Naive thymus-derived CD4-positive, alpha-beta T cell (primary cell): ENCODE results near the gene MOB1B. TPM values are rescaled to one million over a fixed set of nuclear protein-coding genes. Genes with fewer than 3 reads are reported as not detected.

Source experiments
- ATAC-seq: fragments of 150-1000 bp; cut with Tn5 transposase; 2 replicates; pipeline ENCODE4 v1.10.0; 2021; ENCODE audit warnings: mild to moderate bottlenecking, moderate library complexity
- CTCF ChIA-PET: fragments of 350-600 bp; sonication (Branson Sonifier 250); formaldehyde crosslinking; loops from one replicate; lab custom pipeline; 2021; ENCODE audit warnings: antibody characterized with exemption; lab: Charles Lee
- POLR2A ChIA-PET: fragments of 350-600 bp; sonication (Branson Sonifier 250); formaldehyde crosslinking; loops from one replicate; lab custom pipeline; 2021; ENCODE audit warnings: antibody characterized with exemption, inconsistent platforms; lab: Charles Lee
- DNase-seq, 9 donors: peaks; one replicate each; pipeline versions ENCODE4 v3.0.0 to v3.0.0-alpha.2; 2020 to 2022; ENCODE audit warnings: mixed read lengths in 1 of 9
- H3K27ac ChIP-seq: one replicate; pipeline ENCODE4 v1.7.0; 2013; ENCODE audit warnings: mild to moderate bottlenecking, low read depth, low read length, moderate library complexity
- H3K27me3 ChIP-seq, 2 donors: one replicate each; pipeline ENCODE4 v1.7.0; 2013; ENCODE audit warnings: low read length in 2 of 2, mild to moderate bottlenecking in 2 of 2, moderate library complexity in 2 of 2; ENCODE audit not compliant: control insufficient read depth in 2 of 2, insufficient read depth in 2 of 2
- H3K36me3 ChIP-seq, 3 experiments: 1 replicate in 2 of 3; 2 replicates in 1 of 3; pipeline ENCODE4 v1.7.0; 2013; ENCODE audit warnings: low read length in 3 of 3, mild to moderate bottlenecking in 3 of 3, moderate library complexity in 1 of 3; ENCODE audit not compliant: insufficient read depth in 3 of 3, control insufficient read depth in 2 of 3
- H3K4me1 ChIP-seq, 2 donors: one replicate each; pipeline ENCODE4 v1.7.0; 2013; ENCODE audit warnings: low read length in 2 of 2, mild to moderate bottlenecking in 2 of 2, moderate library complexity in 1 of 2; ENCODE audit not compliant: control insufficient read depth in 2 of 2, insufficient read depth in 2 of 2
- H3K4me3 ChIP-seq: 2 replicates; pipeline ENCODE4 v1.7.0; 2013; ENCODE audit warnings: mild to moderate bottlenecking, low read length
- H3K9me3 ChIP-seq, 3 experiments: 1 replicate in 2 of 3; 2 replicates in 1 of 3; pipeline ENCODE4 v1.7.0; 2013; ENCODE audit warnings: low read length in 3 of 3; ENCODE audit not compliant: control insufficient read depth in 2 of 3
- H3K27ac Mint-ChIP-seq, 9 donors: one replicate each; pipeline ENCODE4 v1.8.0; 2020 to 2022; ENCODE audit warnings: mixed read lengths in 9 of 9, mild to moderate bottlenecking in 8 of 9, moderate library complexity in 5 of 9, inconsistent platforms in 2 of 9
- H3K27me3 Mint-ChIP-seq, 5 donors: one replicate each; pipeline ENCODE4 v1.8.0; 2021 to 2022; ENCODE audit warnings: mixed read lengths in 5 of 5, mild to moderate bottlenecking in 1 of 5
- H3K36me3 Mint-ChIP-seq, 5 donors: one replicate each; pipeline ENCODE4 v1.8.0; 2020 to 2022; ENCODE audit warnings: mixed read lengths in 5 of 5, mild to moderate bottlenecking in 3 of 5, inconsistent platforms in 1 of 5
- H3K4me1 Mint-ChIP-seq, 7 donors: one replicate each; pipeline ENCODE4 v1.8.0; 2020 to 2022; ENCODE audit warnings: mixed read lengths in 7 of 7, mild to moderate bottlenecking in 3 of 7, inconsistent platforms in 1 of 7
- H3K4me3 Mint-ChIP-seq, 10 donors: one replicate each; pipeline ENCODE4 v1.8.0; 2020 to 2022; ENCODE audit warnings: mild to moderate bottlenecking in 10 of 10, mixed read lengths in 10 of 10, moderate library complexity in 6 of 10, inconsistent platforms in 2 of 10
- H3K9me3 Mint-ChIP-seq, 11 donors: one replicate each; pipeline ENCODE4 v1.8.0; 2020 to 2022; ENCODE audit warnings: mixed read lengths in 11 of 11, mild to moderate bottlenecking in 4 of 11, inconsistent platforms in 1 of 11, moderate library complexity in 1 of 11
- intact Hi-C, 2 donors: fragments of 100-400 bp; cut with micrococcal nuclease; formaldehyde crosslinking; loops; one replicate each; pipeline ENCODE4 v1.15.1; 2023
- polyA plus RNA-seq, 2 donors: library from polyadenylated mRNA; unstranded; fragments of 300-500 nt; fragmentation: Illumina TruSeq; gene quantifications; one replicate each; pipeline ENCODE4 v1.2.3, GENCODE V29; 2021
- total RNA-seq, 6 experiments: library from RNA in 5 of 6; stranded (reverse) in 5 of 6; gene quantifications; 1 replicate in 5 of 6; 2 replicates in 1 of 6; pipeline ENCODE4 v1.2.3 and lab custom pipeline; 2021 to 2026

Gene MOB1B
- total RNA-seq (10 to 100 TPM; 12.0 to 20.3 (median 13.5) TPM), polyA plus RNA-seq (1 to 10 TPM; 2.0 to 2.1 TPM), total RNA-seq (lab: John Stamatoyannopoulos, UW) (16.8 reads per million, percentile 46 among the genes with 10 or more reads in this experiment)

DNA sequence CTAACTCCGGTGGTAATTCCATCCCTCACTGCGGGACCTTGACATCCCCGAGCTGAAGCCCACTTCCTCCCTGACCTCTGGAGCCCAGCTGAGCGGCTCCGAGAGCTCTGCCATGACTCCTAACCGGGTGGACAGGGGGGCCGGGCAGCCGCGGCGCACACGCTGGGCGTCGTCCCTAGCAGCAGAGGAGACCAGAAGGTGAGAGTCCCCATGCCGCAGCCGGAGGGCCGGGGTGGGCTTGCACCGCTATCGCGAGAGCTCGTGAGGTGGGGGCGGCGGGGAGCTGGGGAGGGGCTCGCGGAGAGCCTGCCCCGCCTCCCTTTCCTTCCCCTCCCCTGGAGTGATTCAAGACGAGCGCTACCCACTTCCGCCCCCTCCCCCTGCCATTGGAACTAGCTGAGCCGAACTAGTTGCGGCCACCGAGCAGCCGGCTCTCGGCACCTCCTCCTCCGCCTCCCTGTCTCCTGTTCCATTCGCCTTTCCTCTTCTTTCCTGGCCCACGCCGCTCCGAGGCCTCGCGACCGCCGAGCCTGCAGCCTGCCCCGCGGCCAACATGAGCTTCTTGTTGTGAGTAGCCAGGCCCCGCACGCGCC, at the start of gene MOB1B:
Gene MOB1B, plus strand, starts transcription at position 386 of the 593 bp plus-strand sequence. Its CDS starts 168 bp downstream, at position 554.
- ChIA-PET CTCF (interaction anchor here (0.8 to 1.8 kb wide), 7 partner anchors 10 to 213 kb away, joined by 3 to 13 read pairs (median 3); partner anchors contain the start of gene DCK), POLR2A (interaction anchor here (0.7 to 1.5 kb wide), 10 partner anchors 9 to 215 kb away, joined by 3 to 14 read pairs (median 4); partner anchors contain the start of genes DCK, GRSF1 and UTP3)
- Histone ChIP-seq H3K27ac (peak within 1 kb of the TSS; percentile 78), H3K4me1 (peaks cover 6 to 14% of the 10 kb centered on the region in 2 donors), H3K36me3 (peaks cover 0 to 10% (median 0%) of the 10 kb centered on the region in 3 experiments), H3K27me3 (no peaks in the 10 kb centered on the region), H3K4me3 (peak within 1 kb of the TSS; percentile 87), H3K9me3 (no peaks in the 10 kb centered on the region)
- Mint-ChIP-seq H3K9me3 (no peaks in the 10 kb centered on the region), H3K27me3 (peaks cover 0 to 2% (median 0%) of the 10 kb centered on the region in 5 donors), H3K27ac (peak within 1 kb of the TSS; percentile 86 to 96 (median 89)), H3K36me3 (peaks cover 0 to 15% (median 9%) of the 10 kb centered on the region in 5 donors), H3K4me3 (peak within 1 kb of the TSS; percentile 94 to 100 (median 98)), H3K4me1 (peaks cover 23 to 46% (median 40%) of the 10 kb centered on the region in 7 donors)
- intact Hi-C loops: loop anchor here (1.0 to 10.0 kb wide), 13 partner anchors 24 to 283 kb away; partner anchors contain the start of genes DCK (in 2 of the 2), GRSF1 (in 2 of the 2) and UTP3 (in 2 of the 2)
- ATAC-seq (peak; percentile 98), DNase-seq (peak; percentile 59 to 89 (median 84))

- DNase-seq (no peak), ATAC-seq (no peak)
- ChIA-PET POLR2A (no interaction called here), CTCF (no interaction called here)
- Histone ChIP-seq H3K27ac (no peak overlapping the region), H3K36me3 (no peaks in the 10 kb centered on the region), H3K9me3 (no peaks in the 10 kb centered on the region), H3K4me3 (no peak overlapping the region), H3K27me3 (no peaks in the 10 kb centered on the region), H3K4me1 (no peaks in the 10 kb centered on the region)
- Mint-ChIP-seq H3K4me1 (peaks cover 0 to 5% (median 0%) of the 10 kb centered on the region in 7 donors), H3K27ac (no peak overlapping the region), H3K4me3 (no peak overlapping the region), H3K9me3 (no peaks in the 10 kb centered on the region), H3K36me3 (peaks cover 0 to 5% (median 0%) of the 10 kb centered on the region in 5 donors), H3K27me3 (no peaks in the 10 kb centered on the region)
- intact Hi-C loops: no loop called here
These were observed 46.7 kb upstream of the MOB1B start for GRCh38 chr4:70855464-70855863.

DNA sequence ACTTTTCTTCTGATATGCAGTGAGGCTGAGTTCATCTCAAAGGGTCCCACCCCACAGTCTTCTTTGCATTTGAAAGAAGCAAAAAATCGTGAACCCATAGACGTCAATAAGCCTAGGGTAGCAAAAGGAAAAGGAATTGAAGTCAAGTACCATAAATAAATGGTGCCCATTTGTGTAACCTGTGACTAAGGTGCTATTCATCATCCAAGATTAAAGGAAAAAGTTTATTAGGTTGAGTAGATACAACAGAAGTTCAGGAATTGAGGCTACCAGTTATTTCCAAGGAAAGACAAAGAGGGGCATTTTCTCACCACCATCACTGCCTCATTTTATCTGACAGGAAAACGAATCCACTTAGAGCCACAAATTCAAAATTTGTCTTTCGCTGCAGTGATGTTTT, 43.7 kb upstream of the MOB1B start:
- intact Hi-C loops: no loop called here
- Histone ChIP-seq H3K36me3 (no peaks in the 10 kb centered on the region), H3K9me3 (no peaks in the 10 kb centered on the region), H3K4me1 (no peaks in the 10 kb centered on the region), H3K27ac (no peak overlapping the region), H3K27me3 (no peaks in the 10 kb centered on the region), H3K4me3 (no peak overlapping the region)
- Mint-ChIP-seq H3K36me3 (peaks cover 0 to 5% (median 0%) of the 10 kb centered on the region in 5 donors), H3K4me1 (peaks cover 0 to 12% (median 3%) of the 10 kb centered on the region in 7 donors), H3K27ac (no peak overlapping the region), H3K9me3 (no peaks in the 10 kb centered on the region), H3K4me3 (no peak overlapping the region), H3K27me3 (no peaks in the 10 kb centered on the region)
- no peak for DNase-seq
- ATAC-seq: no peak
- ChIA-PET CTCF (no interaction called here), POLR2A (no interaction called here)

- DNase-seq: no peak
- ATAC-seq: no peak
- no peak overlapping the region for H3K4me3 ChIP-seq
- intact Hi-C loops: no loop called here
- no peaks in the 10 kb centered on the region for H3K27me3 ChIP-seq
- Mint-ChIP-seq H3K4me3 (no peak overlapping the region), H3K9me3 (no peaks in the 10 kb centered on the region), H3K27ac (no peak overlapping the region), H3K4me1 (peaks cover 0 to 16% (median 3%) of the 10 kb centered on the region in 7 donors), H3K27me3 (no peaks in the 10 kb centered on the region), H3K36me3 (peaks cover 0 to 5% (median 0%) of the 10 kb centered on the region in 5 donors)
- POLR2A ChIA-PET: no interaction called here
- H3K4me1 ChIP-seq: no peaks in the 10 kb centered on the region
- H3K27ac ChIP-seq: no peak overlapping the region
- H3K9me3 ChIP-seq: no peaks in the 10 kb centered on the region
- CTCF ChIA-PET: no interaction called here
- H3K36me3 ChIP-seq: no peaks in the 10 kb centered on the region
These were observed 43.1 kb upstream of the MOB1B start for GRCh38 chr4:70859066-70859465.

GRCh38 chr4:70863099-70863790, 38.9 kb upstream of the MOB1B start:
- ChIA-PET POLR2A (no interaction called here), CTCF (no interaction called here)
- ATAC-seq (no peak), DNase-seq (no peak)
- H3K27me3 ChIP-seq: no peaks in the 10 kb centered on the region
- Mint-ChIP-seq H3K27ac (peak overlapping the region in 1 of 9 donors; percentile 79), H3K4me3 (peak overlapping the region in 1 of 10 donors; percentile 69), H3K9me3 (no peaks in the 10 kb centered on the region), H3K4me1 (peaks cover 0 to 11% (median 3%) of the 10 kb centered on the region in 7 donors), H3K36me3 (no peaks in the 10 kb centered on the region), H3K27me3 (no peaks in the 10 kb centered on the region)
- intact Hi-C loops: no loop called here
- no peak overlapping the region for H3K4me3 ChIP-seq
- H3K27ac ChIP-seq: no peak overlapping the region
- no peaks in the 10 kb centered on the region for H3K36me3 ChIP-seq
- H3K9me3 ChIP-seq: no peaks in the 10 kb centered on the region
- no peaks in the 10 kb centered on the region for H3K4me1 ChIP-seq

DNA sequence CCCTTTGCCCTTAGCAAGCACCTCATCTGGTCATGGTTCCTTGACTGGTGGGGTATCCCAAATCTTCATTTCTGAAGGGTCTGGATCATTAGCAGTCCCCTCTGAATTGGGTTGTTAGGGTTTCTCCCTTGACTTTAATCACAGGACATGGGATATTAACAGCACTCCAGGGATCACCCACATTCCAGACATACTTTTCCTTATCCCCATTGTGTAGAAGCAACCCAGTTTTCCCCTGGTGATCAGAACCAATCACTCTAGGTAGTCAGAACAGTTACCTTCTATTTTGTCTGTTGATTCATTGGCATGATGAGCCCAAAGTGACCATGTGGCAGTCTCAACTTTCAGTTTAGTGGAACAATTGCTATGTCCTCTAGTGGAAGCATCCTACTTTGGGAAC, 33.4 kb upstream of the MOB1B start:
- Histone ChIP-seq H3K36me3 (no peaks in the 10 kb centered on the region), H3K27me3 (no peaks in the 10 kb centered on the region), H3K27ac (no peak overlapping the region), H3K4me3 (no peak overlapping the region), H3K4me1 (no peaks in the 10 kb centered on the region), H3K9me3 (no peaks in the 10 kb centered on the region)
- POLR2A ChIA-PET: no interaction called here
- Mint-ChIP-seq H3K27me3 (peaks cover 0 to 15% (median 0%) of the 10 kb centered on the region in 5 donors), H3K36me3 (peaks cover 0 to 4% (median 0%) of the 10 kb centered on the region in 5 donors), H3K4me3 (no peak overlapping the region), H3K4me1 (peaks cover 0 to under 1% (median 0%) of the 10 kb centered on the region in 7 donors), H3K9me3 (peaks cover 0 to 4% (median 0%) of the 10 kb centered on the region in 11 donors), H3K27ac (no peak overlapping the region)
- CTCF ChIA-PET: no interaction called here
- DNase-seq (no peak), ATAC-seq (no peak)
- intact Hi-C loops: no loop called here
